HG03354 (cell line): ENCODE data around the gene SLC37A3.
"Not testable (repeated sequence)": the region's sequence is repeated elsewhere in the genome, so short reads cannot be mapped to it uniquely, and the experiment has no call there.

Source experiments
- ATAC-seq: cut with Tn5 transposase; IDR thresholded peaks from one replicate; pipeline ENCODE4 v1.9.1; 2021; ENCODE audit warnings: mild to moderate bottlenecking; ENCODE audit not compliant: unreplicated experiment, poor library complexity, severe bottlenecking

The SLC37A3 gene

DNA sequence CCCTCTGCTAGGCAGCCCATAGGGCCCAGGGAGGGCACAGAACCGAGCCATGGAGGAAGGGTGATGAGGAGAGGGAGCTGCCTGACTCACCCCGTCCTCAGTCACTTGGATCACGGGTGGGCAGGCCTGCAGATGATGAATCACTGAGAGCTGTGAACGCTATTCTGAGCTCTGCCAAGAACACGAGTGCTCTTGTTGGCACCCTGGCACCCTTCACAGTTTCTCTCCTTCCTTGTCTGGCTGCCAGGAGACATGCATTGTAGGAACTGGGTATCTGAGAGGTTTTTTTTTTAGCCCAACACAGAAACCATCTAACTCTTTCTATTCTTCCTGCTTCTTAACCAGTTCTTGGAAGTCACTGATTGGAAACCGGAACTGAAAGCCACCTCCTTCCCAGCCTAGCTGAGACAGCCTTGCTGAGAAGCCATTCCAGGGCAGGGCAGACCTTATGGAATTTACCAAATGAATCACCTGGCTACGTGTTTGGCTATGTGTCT lies 82.1 kb downstream of the SLC37A3 start:
- ATAC-seq: no peak

DNA sequence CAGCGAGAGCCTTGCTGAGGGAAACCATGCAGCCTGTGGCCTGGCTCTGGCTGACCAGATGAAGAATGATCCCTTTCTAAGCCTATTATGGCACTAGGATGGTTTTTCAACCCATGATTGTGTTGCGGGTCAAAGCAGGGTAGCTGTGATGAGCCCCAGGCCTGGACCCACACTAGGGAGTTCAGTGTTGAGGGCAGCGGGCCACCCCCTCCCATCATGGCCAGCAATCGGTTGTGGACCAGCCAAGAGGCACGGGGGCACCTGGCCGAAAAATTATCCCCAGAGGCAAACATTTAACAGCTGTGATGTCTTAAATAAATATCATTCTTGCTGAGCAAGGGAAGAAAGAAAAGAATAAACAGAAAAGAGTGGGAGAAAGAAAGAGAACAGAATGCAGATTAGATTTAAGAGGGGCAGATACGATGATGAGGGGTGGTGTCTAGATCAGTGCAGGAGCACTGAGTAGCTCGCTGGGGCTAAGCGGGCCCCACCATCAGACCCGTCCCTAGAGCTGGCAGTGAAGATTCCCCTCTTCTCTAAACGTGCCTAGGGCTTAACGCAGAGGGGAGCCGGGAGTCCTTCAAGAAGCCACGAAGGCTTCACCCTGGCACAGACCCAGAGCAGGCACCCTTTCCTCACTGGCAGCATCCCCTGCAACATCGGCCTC lies 82.7 kb downstream of the SLC37A3 start:
- ATAC-seq: no peak

DNA sequence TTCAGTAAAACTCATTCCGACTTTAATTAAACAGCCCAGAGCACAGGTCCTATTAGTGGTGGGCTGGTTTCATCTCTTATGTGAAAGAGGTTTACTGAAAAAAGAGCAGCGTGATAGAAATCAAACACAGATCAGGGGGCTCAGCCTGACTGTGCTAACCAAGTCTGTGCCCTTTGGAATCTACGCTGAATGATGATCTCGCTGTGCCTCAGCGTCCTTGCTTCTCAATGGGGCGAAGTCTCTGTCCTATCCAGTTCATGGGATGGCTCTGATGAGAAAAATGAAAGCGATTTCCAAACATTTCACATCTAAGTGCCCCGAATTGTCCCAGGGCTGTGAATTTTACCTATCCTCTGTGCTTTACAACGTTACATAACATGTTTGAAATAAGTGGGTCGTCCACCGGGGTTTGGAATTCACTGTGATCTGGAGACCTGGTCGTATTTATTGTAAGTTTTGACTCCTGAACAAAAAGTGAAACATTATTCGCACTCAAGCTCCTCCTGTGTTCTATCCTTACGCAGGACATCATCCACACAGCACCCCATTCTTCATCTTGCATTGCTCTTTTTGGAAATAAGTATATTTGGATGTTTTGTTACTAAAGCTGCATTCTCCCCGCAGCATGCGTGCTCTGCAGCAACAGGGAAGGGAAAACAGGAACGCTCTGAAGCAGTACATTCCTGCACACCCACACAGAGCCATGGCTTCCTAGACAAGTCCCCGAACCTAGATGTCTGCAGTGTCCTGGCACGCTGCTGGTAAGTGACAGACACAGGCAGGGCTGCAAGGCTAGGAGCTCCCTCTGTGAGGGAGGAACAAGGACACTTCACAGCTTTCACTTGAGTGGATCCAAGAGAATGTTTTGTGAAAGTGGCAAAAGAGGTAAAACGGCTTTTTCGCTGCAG lies 83.5 kb downstream of the SLC37A3 start:
- ATAC-seq: no peak

DNA sequence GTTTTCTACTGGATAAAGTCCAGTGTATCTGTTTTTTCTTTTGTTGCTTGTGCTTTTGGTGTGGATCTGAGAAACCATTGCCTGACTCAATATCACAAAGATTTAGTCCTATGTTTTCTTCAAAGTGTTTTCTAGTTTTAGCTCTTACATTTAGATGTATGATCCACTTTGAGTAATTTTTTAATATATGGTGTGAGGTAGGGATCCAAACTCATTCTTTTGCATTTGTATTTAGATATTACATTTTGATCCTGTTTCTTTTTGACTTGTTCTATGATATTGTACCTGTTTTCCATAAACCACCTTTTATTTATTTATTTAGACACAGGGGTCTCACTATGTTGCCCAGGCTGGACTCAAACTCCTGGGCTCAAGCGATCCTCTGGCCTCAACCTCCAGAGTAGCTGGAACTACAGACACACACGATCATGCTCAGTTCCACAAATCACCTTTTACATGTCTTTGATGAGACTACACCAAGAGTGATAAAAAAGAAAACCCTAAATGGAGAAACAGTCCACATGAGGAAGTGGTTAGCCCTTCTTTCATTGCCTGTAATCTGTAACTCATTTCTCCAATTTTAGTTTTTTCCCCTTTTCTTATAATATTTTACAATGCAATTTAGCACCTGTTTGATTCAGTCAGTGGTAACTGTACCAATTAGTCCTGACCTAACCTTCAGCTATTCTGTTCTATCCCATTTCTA lies 86.0 kb downstream of the SLC37A3 start:
- ATAC-seq: no peak

DNA sequence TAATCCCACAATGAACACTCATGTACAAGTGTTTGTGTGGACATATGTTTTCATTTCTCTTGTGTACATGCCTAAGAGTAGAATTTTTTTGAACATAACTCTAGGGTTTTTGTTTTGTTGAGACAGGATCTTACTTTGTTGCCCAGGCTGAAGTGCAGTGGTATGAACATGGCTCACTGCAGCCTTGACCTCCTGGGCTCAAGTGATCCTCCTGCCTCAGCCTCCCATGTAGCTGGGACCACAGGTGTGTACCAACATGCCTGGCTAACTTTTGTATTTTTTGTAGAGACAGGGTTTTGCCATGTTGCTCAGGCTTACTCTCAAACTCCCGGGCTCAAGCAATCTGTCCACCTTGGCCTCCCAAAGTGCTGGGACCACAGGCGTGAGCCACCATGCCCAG lies 87.2 kb downstream of the SLC37A3 start:
- ATAC-seq: not testable (repeated sequence)

DNA sequence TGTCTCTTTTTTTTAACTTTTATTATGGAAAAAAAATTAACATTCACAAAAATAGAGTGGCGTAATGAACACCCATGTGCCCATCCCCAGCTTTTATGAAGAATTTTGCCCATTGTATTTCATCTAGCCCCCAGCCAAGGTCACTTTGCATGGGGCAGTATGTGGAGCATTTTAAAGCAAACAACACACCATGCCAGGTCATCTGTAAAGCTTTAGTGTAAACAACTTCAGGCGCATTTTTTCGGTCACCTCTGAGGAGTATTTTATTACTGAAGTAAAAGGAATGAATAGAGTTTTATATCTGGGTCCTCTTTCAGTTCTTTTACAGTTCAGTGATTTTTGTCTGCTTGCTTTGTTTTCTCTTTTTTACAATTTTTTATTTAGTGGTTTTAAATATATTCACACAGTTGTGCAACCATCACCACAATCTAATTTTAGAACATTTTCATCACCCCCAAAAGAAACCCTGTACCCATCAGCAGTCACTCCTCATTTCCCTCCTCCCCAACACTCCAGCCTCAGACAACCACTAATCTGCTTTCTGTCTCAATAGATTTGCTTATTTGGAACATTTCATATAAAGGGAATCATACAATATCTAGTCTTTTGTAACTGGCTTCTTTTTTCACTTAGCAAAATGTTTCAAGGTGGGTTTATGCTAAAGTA lies 87.9 kb downstream of the SLC37A3 start:
- no peak for ATAC-seq

DNA sequence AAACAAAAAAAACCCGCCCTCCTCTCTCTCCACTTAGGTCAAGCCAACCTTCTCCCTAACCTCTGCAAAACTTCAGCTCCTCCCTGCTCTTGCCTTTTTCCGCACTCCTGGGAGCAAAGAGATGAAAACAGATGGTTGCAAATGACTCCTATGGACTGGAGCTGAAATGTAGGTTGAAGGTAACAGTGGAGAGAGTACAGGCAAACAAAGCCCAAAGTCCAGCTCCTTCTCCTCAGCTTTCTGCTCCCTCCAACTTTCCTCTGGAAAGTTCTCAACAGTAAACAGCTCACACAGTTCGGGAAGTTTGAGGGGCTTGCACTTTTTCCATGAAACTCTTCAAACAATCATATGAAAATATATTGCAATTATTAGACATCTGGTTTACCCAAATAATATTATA lies 90.3 kb downstream of the SLC37A3 start:
- no peak for ATAC-seq

DNA sequence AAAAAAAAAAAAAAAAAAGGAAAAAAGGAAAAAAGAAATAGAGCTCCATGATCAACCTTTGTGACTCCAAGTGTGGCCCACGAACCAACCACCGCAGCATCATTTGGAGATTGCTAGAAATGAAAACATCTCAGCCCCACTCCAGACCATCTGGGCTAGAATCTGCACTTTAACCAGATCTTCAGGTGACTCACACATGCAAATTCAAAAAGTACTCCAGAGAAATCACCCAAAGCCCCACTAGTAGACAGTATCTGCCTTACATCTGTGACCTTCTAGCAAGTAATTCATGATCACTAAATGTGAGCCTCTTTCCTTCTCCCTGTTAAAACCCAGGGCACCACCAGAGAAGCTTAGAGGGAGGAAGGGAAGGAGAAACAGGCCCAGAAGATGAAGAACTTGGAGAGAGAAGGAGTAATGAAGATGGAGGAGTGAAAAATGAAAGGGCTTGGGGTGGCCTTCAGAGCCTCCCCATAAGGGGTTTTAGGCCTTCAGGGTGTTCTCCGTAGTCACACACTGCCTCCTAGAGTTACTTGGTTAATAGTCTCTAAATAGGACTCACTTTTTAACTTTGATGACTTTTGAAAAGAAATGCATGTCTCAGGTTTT lies 94.0 kb downstream of the SLC37A3 start:
- ATAC-seq: peak; percentile 62

DNA sequence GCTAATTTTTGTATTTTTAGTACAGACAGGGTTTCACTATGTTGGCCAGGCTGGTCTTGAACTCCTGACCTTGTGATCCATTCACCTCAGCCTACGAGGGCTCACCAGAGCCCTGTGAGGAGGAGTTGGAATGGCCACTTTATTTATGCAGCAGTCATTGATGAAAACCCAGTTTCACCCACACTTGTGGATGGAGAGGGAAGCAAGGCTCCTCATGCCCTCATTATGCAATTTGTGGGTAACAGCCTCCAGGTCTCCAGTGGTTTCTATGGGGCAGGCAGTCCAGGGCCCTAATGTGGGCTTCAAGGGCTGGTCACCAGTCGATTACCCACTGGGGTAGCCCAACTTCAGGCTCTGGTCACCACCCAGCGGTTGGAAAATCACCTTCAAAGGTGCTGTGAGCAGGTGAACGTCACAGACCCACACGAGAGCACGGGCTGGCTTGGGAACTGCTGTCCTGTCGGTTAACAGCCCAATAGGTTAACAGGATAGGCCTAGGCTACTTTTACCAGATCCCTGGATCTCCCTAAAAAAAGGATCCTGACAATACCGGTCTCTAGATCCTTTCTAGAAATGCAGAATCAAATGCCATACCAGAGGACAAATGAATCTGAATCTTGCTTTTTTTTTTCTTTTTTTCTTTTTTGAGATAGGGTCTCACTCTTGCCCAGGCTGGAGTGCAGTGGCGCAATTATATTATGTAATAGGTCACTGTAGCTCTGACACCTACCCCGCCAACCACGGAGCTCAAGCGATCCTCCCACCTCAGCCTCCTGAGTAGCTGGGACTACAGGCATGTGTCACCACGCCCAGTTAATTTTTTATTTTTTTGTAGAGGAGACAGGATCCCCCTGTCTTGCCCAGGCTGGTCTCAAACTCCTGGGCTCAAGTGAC lies 97.8 kb downstream of the SLC37A3 start:
- ATAC-seq: no peak

DNA sequence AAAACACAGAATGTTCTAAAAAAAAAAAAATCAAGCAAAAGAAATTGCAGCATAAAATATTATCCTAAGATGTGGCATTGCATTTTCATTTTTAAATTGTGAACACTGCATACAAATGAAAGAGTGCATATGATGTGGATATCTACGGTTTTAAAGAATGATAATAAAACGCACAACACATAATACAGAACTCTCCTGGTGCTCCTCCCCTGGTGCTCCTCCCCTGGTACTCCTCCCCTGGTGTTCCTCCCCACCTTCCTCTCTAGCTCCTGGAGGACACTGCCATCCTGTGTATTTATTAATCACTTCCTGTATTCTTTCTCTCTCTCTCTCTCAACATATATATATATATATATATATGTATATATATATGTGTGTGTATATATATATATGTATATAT lies 100.1 kb downstream of the SLC37A3 start:
- no peak for ATAC-seq

DNA sequence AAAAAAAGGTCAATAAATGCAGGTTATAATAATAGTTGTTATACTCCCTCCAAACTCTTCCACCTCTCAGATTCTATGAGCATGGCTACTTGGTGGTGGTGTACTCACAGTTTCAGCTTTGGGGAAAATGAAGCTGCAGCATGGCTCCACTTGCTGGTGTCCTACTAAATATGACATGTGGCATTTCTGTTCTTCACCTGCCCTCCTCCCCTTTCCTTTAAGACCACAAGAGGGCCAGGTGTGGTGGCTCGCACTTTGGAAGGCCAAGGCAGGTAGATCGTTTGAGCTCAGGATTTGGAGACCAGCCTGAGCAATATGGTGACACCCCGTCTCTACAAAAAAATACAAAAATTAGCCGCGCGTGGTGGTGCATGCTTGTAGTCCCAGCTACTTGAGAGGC lies 101.1 kb downstream of the SLC37A3 start:
- ATAC-seq: no peak

DNA sequence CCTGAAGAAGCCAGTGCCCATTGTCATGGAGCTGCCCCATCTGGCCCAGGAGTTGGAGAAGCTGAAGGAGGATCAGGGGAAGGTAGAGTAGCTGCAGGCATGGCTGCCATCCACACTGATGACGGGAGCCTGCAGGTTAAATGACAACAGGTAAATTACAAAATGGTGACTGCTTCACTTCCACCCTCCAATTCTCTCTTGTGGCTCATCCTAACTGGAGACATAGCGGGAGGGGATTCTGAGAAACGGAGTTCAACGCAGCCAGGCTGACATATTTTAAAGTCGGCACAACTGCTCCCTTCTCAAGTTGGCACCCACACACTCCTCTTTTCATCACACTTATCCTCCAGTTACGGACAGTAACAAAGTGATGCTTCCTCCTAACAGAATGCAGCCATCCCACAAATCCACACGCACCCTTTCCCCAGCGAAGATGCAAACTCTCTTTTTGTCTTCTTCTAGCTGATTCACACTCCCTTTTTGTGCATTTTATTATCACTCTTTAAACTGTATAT lies 103.0 kb downstream of the SLC37A3 start:
- no peak for ATAC-seq

DNA sequence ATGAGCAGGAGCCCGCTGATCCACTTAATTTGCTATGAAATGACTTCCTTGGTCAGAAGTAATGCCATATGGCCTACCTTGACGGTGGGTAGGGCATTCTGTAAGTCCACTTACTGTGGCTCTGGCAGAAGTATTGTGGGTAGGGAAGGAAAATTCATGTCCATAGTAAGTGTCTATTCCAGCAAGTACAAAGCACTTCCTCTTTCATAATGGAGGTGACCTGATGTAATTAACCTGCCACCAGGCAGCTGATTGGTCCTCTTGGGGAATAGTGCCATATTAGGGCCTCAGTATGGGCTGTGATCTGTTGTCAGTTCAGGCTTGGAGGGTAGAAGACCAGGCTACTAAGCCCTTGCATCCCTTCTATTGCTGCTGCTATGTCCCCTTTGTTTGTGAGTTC lies 103.9 kb downstream of the SLC37A3 start:
- ATAC-seq: no peak

DNA sequence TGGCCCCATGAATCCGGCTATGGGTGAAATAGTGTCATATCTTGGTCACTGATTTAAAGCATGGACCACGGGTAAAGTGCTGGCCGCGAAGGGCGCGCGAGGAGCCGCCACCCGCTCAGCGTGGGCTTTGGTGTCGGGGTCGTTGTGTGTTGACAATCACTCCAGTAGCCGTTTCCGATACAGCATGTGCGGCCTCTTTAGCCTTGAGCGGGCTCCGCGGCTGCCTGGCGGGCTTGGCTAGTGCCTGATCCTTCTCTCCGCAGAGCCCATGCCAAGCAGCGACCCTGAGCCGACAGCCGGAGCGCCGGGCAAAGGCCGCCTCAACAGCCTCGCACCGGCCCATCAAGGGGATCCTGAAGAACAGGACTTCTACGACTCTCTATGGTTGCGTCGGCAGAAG lies 105.9 kb downstream of the SLC37A3 start:
- ATAC-seq: no peak

DNA sequence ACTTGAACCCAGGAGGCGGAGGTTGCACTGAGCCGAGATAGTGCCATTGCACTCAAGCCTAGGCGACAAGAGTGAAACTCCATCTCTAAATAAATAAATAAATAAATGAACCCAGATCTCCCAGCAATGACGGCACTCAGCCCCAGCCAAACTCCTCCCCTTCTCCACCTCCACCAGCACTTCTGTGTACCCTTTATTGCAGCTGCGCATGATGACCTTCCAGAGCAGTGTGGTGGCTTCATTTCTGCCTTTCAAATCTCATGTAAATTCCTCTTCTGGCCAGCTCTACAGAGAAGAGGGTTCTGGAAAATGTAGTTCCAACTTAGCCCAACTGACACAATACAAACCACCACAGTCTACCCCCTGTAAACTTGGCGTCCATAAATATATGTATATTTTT lies 108.5 kb downstream of the SLC37A3 start:
- no peak for ATAC-seq

DNA sequence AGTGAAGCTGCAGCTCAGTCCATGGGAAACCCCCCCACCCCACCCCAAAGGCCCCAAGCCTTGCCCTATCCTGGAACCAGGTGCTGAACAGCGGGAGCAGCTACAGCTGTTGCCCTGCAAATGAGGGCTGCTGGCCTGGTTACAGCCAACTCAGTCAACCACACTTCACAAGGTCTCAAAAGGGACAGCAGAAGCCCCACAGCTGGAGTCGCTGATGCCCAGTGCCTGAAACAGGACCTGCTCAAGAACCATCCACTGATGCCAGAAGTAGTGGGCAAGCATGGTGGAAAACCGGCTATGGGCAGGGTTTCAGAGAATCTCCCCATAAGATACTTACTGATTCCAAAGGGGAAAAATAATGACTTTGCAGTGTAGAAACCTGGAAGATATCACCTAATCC lies 110.3 kb downstream of the SLC37A3 start:
- no peak for ATAC-seq

DNA sequence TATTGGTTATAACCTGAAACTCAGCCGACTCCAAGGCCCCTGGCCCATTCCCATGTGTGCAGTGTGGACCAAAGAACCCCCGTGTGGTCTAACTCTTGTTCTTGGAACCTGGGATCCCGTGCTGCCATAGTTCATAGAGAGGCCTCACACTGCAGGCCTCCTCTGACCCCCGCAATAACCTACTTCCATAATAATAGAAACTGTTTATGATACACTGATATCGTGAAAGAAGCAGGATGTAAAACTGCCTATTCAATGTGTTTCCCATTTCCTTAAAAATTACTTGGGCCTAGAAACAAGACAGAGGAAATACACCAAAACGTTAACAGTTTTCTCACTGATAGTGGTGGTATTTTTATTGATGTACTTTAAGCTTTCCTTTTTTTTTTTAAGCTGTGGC lies 112.4 kb downstream of the SLC37A3 start:
- no peak for ATAC-seq

DNA sequence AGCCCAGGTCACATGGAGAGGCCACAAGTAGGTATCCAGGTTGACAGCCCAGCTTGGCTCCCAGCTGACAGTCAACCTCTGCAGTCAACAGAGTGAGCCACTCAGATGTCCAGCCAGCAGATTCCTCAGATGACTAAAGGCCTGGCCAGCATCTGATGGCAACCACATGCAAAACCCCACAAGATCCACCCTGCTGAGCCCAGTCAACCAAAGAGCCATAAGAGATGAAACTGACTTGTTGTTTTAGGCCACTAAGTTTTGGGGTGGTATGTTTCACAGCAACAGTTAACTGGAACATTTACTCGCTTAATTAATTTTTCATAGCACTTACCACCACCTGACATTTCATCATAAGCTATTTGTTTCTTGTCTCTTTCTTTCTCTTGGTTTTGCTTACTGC lies 114.3 kb downstream of the SLC37A3 start:
- no peak for ATAC-seq
